GM19328 (cell line): ENCODE measurements around the gene PRKG1.
"Not testable (repeated sequence)": the region's sequence is repeated elsewhere in the genome, so short reads cannot be mapped to it uniquely, and the experiment has no call there.

ENCODE experiments used
- ATAC-seq: cut with Tn5 transposase; IDR thresholded peaks from one replicate; pipeline ENCODE4 v1.9.1; 2021; ENCODE audit warnings: mild to moderate bottlenecking, moderate library complexity; ENCODE audit not compliant: unreplicated experiment

The PRKG1 gene

GRCh38 chr10:52220947-52221346 lies 1146.7 kb downstream of the PRKG1 start:
- no peak for ATAC-seq

GRCh38 chr10:52221923-52222322 lies 1147.6 kb downstream of the PRKG1 start:
- no peak for ATAC-seq

- no peak for ATAC-seq
Observed at GRCh38 chr10:52226197-52226847, 1152.0 kb downstream of the PRKG1 start.

- no peak for ATAC-seq
Observed at GRCh38 chr10:52228556-52228955, 1154.3 kb downstream of the PRKG1 start.

- no peak for ATAC-seq
Observed at GRCh38 chr10:52229291-52229931, 1155.1 kb downstream of the PRKG1 start.

- ATAC-seq, result peak; percentile 84
Observed at GRCh38 chr10:52232561-52233350, 1158.5 kb downstream of the PRKG1 start.

GRCh38 chr10:52233351-52233991 lies 1159.2 kb downstream of the PRKG1 start:
- not testable (repeated sequence) for ATAC-seq

GRCh38 chr10:52239771-52240170 lies 1165.5 kb downstream of the PRKG1 start:
- ATAC-seq, result no peak

GRCh38 chr10:52245547-52245946 lies 1171.3 kb downstream of the PRKG1 start:
- ATAC-seq, result no peak

GRCh38 chr10:52247929-52248328 lies 1173.6 kb downstream of the PRKG1 start:
- not testable (repeated sequence) for ATAC-seq

GRCh38 chr10:52248697-52249306 lies 1174.5 kb downstream of the PRKG1 start:
- no peak for ATAC-seq

GRCh38 chr10:52249850-52250395 lies 1175.6 kb downstream of the PRKG1 start:
- no peak for ATAC-seq

GRCh38 chr10:52250510-52250909 lies 1176.2 kb downstream of the PRKG1 start:
- ATAC-seq, result no peak

- ATAC-seq, result no peak
Observed at GRCh38 chr10:52252307-52252706, 1178.0 kb downstream of the PRKG1 start.

GRCh38 chr10:52256832-52257691 lies 1182.8 kb downstream of the PRKG1 start:
- peak; percentile 98 for ATAC-seq

- ATAC-seq, result peak; percentile 71
Observed at GRCh38 chr10:52257692-52258075, 1183.4 kb downstream of the PRKG1 start.

GRCh38 chr10:52258799-52259425 lies 1184.6 kb downstream of the PRKG1 start:
- no peak for ATAC-seq

- ATAC-seq, result no peak
Observed at GRCh38 chr10:52259426-52259812, 1185.1 kb downstream of the PRKG1 start.

GRCh38 chr10:52261362-52261761 lies 1187.1 kb downstream of the PRKG1 start:
- no peak for ATAC-seq
